ENCODE results near the gene SHANK1.

DNA sequence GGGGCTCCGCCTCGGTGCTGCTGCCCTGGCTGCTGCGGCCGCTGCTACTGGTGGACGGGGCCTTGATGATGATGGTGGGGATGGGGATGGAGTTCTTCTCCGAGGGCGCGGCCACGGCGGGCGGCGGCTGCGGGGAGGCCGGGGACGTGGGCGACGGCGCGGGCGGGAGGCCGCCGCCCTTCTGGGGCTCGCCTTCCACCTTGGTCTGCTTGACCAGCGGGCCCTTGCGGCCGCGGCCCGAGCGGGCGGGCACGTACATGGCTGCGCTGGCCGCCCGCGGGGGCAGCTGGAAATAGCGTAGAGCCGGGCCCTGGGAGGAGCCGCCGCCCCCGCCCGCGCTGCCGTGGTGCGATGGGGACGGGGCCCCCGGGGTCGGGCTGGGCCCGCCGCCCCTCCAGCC, 51.2 kb downstream of the SHANK1 start:
- TF ChIP-seq POLR2A (IDR thresholded peaks at IDR 0.05; ENCODE audit: low read depth, low read length) (no peak), RFX5 (IDR thresholded peaks at IDR 0.05; ENCODE audit: low read depth, low read length) (no peak), MAFK (IDR thresholded peaks at IDR 0.05; ENCODE audit: low read depth, low read length) (no peak), SMC3 (IDR thresholded peaks at IDR 0.05; ENCODE audit: low read depth, low read length) (no peak), FOS (IDR thresholded peaks at IDR 0.05; ENCODE audit: low read depth, low read length) (no peak), RAD21 (IDR thresholded peaks at IDR 0.05; ENCODE audit: low read length) (no peak), MAZ (IDR thresholded peaks at IDR 0.05; ENCODE audit: borderline replicate concordance, low read depth, low read length) (no peak), NFE2L2 (IDR thresholded peaks at IDR 0.05; ENCODE audit: low read depth, low read length) (no peak), MXI1 (IDR thresholded peaks at IDR 0.05; ENCODE audit: borderline replicate concordance, low read depth, low read length) (no peak)
- TF ChIP-seq, protein P1, sequence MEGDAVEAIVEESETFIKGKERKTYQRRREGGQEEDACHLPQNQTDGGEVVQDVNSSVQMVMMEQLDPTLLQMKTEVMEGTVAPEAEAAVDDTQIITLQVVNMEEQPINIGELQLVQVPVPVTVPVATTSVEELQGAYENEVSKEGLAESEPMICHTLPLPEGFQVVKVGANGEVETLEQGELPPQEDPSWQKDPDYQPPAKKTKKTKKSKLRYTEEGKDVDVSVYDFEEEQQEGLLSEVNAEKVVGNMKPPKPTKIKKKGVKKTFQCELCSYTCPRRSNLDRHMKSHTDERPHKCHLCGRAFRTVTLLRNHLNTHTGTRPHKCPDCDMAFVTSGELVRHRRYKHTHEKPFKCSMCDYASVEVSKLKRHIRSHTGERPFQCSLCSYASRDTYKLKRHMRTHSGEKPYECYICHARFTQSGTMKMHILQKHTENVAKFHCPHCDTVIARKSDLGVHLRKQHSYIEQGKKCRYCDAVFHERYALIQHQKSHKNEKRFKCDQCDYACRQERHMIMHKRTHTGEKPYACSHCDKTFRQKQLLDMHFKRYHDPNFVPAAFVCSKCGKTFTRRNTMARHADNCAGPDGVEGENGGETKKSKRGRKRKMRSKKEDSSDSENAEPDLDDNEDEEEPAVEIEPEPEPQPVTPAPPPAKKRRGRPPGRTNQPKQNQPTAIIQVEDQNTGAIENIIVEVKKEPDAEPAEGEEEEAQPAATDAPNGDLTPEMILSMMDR (conservative IDR thresholded peaks at IDR 0.05; ENCODE audit: low read depth, low read length), result no peak
- TF ChIP-seq, protein P2, sequence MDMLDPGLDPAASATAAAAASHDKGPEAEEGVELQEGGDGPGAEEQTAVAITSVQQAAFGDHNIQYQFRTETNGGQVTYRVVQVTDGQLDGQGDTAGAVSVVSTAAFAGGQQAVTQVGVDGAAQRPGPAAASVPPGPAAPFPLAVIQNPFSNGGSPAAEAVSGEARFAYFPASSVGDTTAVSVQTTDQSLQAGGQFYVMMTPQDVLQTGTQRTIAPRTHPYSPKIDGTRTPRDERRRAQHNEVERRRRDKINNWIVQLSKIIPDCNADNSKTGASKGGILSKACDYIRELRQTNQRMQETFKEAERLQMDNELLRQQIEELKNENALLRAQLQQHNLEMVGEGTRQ (IDR thresholded peaks at IDR 0.05; ENCODE audit: low read depth, low read length), result no peak
